Keratinocyte (primary cell): ENCODE data around the gene RIT1. TPM values are rescaled to one million over a fixed set of nuclear protein-coding genes. Genes with fewer than 3 reads are reported as not detected.

Experiments used
- DNase-seq: peaks from one replicate; pipeline ENCODE4 v3.0.0-alpha.2; 2011; ENCODE audit warnings: low read depth, missing footprints, low spot score
- FAIRE-seq: peaks from 2 replicates; lab custom pipeline; 2011; peaks lifted over from hg19 to GRCh38; lab: Jason Lieb, UNC
- H2AFZ ChIP-seq: 2 replicates; pipeline ENCODE4 v1.6.0; 2012; ENCODE audit warnings: low read length, control low read depth, inconsistent platforms; ENCODE audit not compliant: control insufficient read depth
- H3K27ac ChIP-seq: 2 replicates; pipeline ENCODE4 v1.5.1; 2011; ENCODE audit warnings: low read length; ENCODE audit not compliant: control insufficient read depth, insufficient read depth
- H3K27me3 ChIP-seq: 3 replicates; pipeline ENCODE4 v1.6.0; 2011; ENCODE audit warnings: low read length; ENCODE audit not compliant: control insufficient read depth, insufficient read depth; ENCODE audit errors: extremely low read depth
- H3K36me3 ChIP-seq, 2 experiments: 2 replicates in 1 of 2; 3 replicates in 1 of 2; pipeline ENCODE4 v1.5.1; 2011; ENCODE audit warnings: low read length in 2 of 2, mild to moderate bottlenecking in 1 of 2; ENCODE audit not compliant: control insufficient read depth in 2 of 2, insufficient read depth in 2 of 2; ENCODE audit errors: extremely low read depth in 1 of 2
- H3K4me1 ChIP-seq: 3 replicates; pipeline ENCODE4 v1.5.1; 2011; ENCODE audit warnings: low read length; ENCODE audit not compliant: control insufficient read depth, insufficient read depth; ENCODE audit errors: extremely low read depth
- H3K4me2 ChIP-seq: 3 replicates; pipeline ENCODE4 v1.6.0; 2011; ENCODE audit warnings: low read depth, low read length; ENCODE audit not compliant: control insufficient read depth, insufficient read depth; ENCODE audit errors: extremely low read depth
- H3K4me3 ChIP-seq, 3 experiments: fragments of 200-600 bp in 1 of 3; sonication (generic) in 1 of 3; 2 replicates in 2 of 3; 3 replicates in 1 of 3; pipeline ENCODE4 v1.5.1; 2011 to 2016; ENCODE audit warnings: low read length in 3 of 3, mild to moderate bottlenecking in 3 of 3, control low read depth in 2 of 3, inconsistent platforms in 1 of 3, low read depth in 1 of 3, mixed read lengths in 1 of 3, mixed run types in 1 of 3, moderate library complexity in 1 of 3; ENCODE audit not compliant: control insufficient read depth in 2 of 3, insufficient read depth in 2 of 3; ENCODE audit errors: extremely low read depth in 1 of 3
- H3K79me2 ChIP-seq: 2 replicates; pipeline ENCODE4 v1.6.0; 2012; ENCODE audit warnings: low read length; ENCODE audit not compliant: control insufficient read depth, insufficient read depth
- H3K9ac ChIP-seq: 3 replicates; pipeline ENCODE4 v1.6.0; 2011; ENCODE audit warnings: low read length; ENCODE audit not compliant: control insufficient read depth, insufficient read depth; ENCODE audit errors: extremely low read depth
- H3K9me1 ChIP-seq: 3 replicates; pipeline ENCODE4 v1.6.0; 2011; ENCODE audit warnings: low read length; ENCODE audit not compliant: control insufficient read depth, insufficient read depth; ENCODE audit errors: extremely low read depth
- H3K9me3 ChIP-seq: 2 replicates; pipeline ENCODE4 v1.5.1; 2012; ENCODE audit warnings: low read depth, low read length; ENCODE audit not compliant: control insufficient read depth
- H4K20me1 ChIP-seq: 3 replicates; pipeline ENCODE4 v1.6.0; 2011; ENCODE audit warnings: low read length; ENCODE audit not compliant: control insufficient read depth, insufficient read depth; ENCODE audit errors: extremely low read depth
- CTCF ChIP-seq, 3 experiments: IDR thresholded peaks in 1 of 3; conservative IDR thresholded peaks in 1 of 3; optimal IDR thresholded peaks in 1 of 3; 2 replicates in 2 of 3; 3 replicates in 1 of 3; pipeline versions ENCODE3 to v1.5.1; 2011; ENCODE audit warnings: low read length in 3 of 3, mild to moderate bottlenecking in 3 of 3, moderate library complexity in 2 of 3, control low read depth in 1 of 3, inconsistent platforms in 1 of 3; ENCODE audit not compliant: insufficient read depth in 2 of 3; ENCODE audit errors: extremely low read depth in 1 of 3
- EZH2 ChIP-seq: IDR thresholded peaks from one replicate; pipeline ENCODE4 v1.6.1; 2012; ENCODE audit warnings: inconsistent platforms, mild to moderate bottlenecking, low read length, moderate library complexity
- dilution Hi-C: fragments of 300-500 bp; cut with MboI; formaldehyde crosslinking; loops from one replicate; pipeline ENCODE4 v1.7.0; 2020; ENCODE audit warnings: low sequenced_read_pairs; ENCODE audit not compliant: extremely low pct_ligation_motif_present
- polyA plus RNA-seq, 5 experiments: library from polyadenylated mRNA; depleted of rRNA in 3 of 5; stranded (reverse) in 3 of 5; stranded (forward) in 1 of 5; unstranded in 1 of 5; fragments of >200 nt; gene quantifications; 1 replicate in 1 of 5; 2 replicates in 3 of 5; 3 replicates in 1 of 5; pipeline versions ENCODE4 v1.2.1 to v1.2.3, GENCODE V29; 2011 to 2012; ENCODE audit warnings: missing spikeins in 2 of 5, low read depth in 1 of 5, low replicate concordance in 1 of 5

Gene RIT1
- polyA plus RNA-seq, 1 donor (not counting 4 experiments of a cell fraction or from before 2014, with no cell fraction given), result 33.5 TPM

- peaks cover 10% of the 10 kb centered on the region for H4K20me1 ChIP-seq
- H3K27ac ChIP-seq, result no peak overlapping the region
- peaks cover 3% of the 10 kb centered on the region for H3K9me1 ChIP-seq
- dilution Hi-C loops, result no loop called here
- no peak overlapping the region for H3K9ac ChIP-seq
- FAIRE-seq, result no peak
- no peak for DNase-seq
- H2AFZ ChIP-seq, result no peak overlapping the region
- no peaks in the 10 kb centered on the region for H3K9me3 ChIP-seq
- peaks cover 74% of the 10 kb centered on the region for H3K79me2 ChIP-seq
- H3K36me3 ChIP-seq, result peaks cover 25 to 55% of the 10 kb centered on the region in 2 experiments
- H3K4me2 ChIP-seq, result no peak overlapping the region
- H3K4me3 ChIP-seq, result no peak overlapping the region
- TF ChIP-seq EZH2, result no peak
- no peak for TF ChIP-seq CTCF (optimal IDR thresholded peaks at IDR 0.05 in 1 of 3, IDR thresholded peaks at IDR 0.05 in 1 of 3, conservative IDR thresholded peaks at IDR 0.05 in 1 of 3; ENCODE audit: extremely low read depth in 1 of 3, insufficient read depth in 2 of 3, low read length in 3 of 3)
- H3K27me3 ChIP-seq, result no peaks in the 10 kb centered on the region
- H3K4me1 ChIP-seq, result peaks cover 32% of the 10 kb centered on the region
These were observed 17.9 kb upstream of the RIT1 start for GRCh38 chr1:155929057-155929456.

- Histone ChIP-seq H3K27ac (no peak overlapping the region), H3K9me3 (no peaks in the 10 kb centered on the region), H3K4me3 (no peak overlapping the region), H3K4me1 (peaks cover 6% of the 10 kb centered on the region), H4K20me1 (peaks cover 8% of the 10 kb centered on the region), H3K9ac (no peak overlapping the region), H3K36me3 (peaks cover 38 to 58% of the 10 kb centered on the region in 2 experiments), H3K27me3 (no peaks in the 10 kb centered on the region), H3K4me2 (no peak overlapping the region), H2AFZ (no peak overlapping the region), H3K79me2 (peaks cover 51% of the 10 kb centered on the region), H3K9me1 (peaks cover 2% of the 10 kb centered on the region)
- dilution Hi-C loops, result no loop called here
- TF ChIP-seq CTCF (optimal IDR thresholded peaks at IDR 0.05 in 1 of 3, IDR thresholded peaks at IDR 0.05 in 1 of 3, conservative IDR thresholded peaks at IDR 0.05 in 1 of 3; ENCODE audit: extremely low read depth in 1 of 3, insufficient read depth in 2 of 3, low read length in 3 of 3) (no peak), EZH2 (no peak)
- FAIRE-seq, result no peak
- DNase-seq, result no peak
These were observed 14.4 kb upstream of the RIT1 start for GRCh38 chr1:155925506-155925905.
